IMR-90 (cell line): ENCODE data around the gene KCNK5. TPM values are rescaled to one million over a fixed set of nuclear protein-coding genes. Genes with fewer than 3 reads are reported as not detected.

Source experiments
- ATAC-seq: fragments of 200-7000 bp; cut with Tn5 transposase; 2 replicates; pipeline ENCODE4 v1.9.1; 2020; ENCODE audit warnings: low read depth, mild to moderate bottlenecking, moderate library complexity
- BruUV-seq: library from RNA; stranded (reverse); fragments of 400-500 nt; replicated peaks from 2 replicates; lab custom pipeline; 2021; lab: Mats Ljungman, UMichigan
- CTCF ChIA-PET: fragments of 300-600 bp; formaldehyde crosslinking; extraction: SDS; loops from one replicate; lab custom pipeline; 2021; ENCODE audit warnings: antibody characterized with exemption; lab: Yijun Ruan, JAX
- POLR2A ChIA-PET: fragments of 300-600 bp; sonication (Branson Sonifier 250); formaldehyde crosslinking; loops from one replicate; lab custom pipeline; 2022; ENCODE audit warnings: antibody characterized with exemption; ENCODE audit not compliant: unreplicated experiment; lab: Charles Lee
- DNase-seq: peaks from one replicate; pipeline ENCODE4 v3.0.0; 2013
- H2AFZ ChIP-seq: replicated peaks from 2 replicates; pipeline ENCODE3; 2013; ENCODE audit warnings: low read length, mild to moderate bottlenecking; ENCODE audit not compliant: poor library complexity
- H2AK5ac ChIP-seq: 2 replicates; pipeline ENCODE4 v1.6.1; 2013; ENCODE audit warnings: low read depth, low read length, inconsistent platforms
- H2AK9ac ChIP-seq: replicated peaks from 2 replicates; pipeline ENCODE3; 2013; ENCODE audit warnings: mild to moderate bottlenecking, low read depth, low read length, moderate library complexity; ENCODE audit not compliant: poor library complexity
- H2BK120ac ChIP-seq: 2 replicates; pipeline ENCODE4 v1.6.1; 2013; ENCODE audit warnings: low read depth, low read length, inconsistent platforms
- H2BK15ac ChIP-seq: 3 replicates; pipeline ENCODE4 v1.6.1; 2013; ENCODE audit warnings: low read depth, low read length, inconsistent platforms
- H2BK20ac ChIP-seq: 2 replicates; pipeline ENCODE4 v1.6.1; 2013; ENCODE audit warnings: low read depth, mild to moderate bottlenecking, inconsistent platforms, low read length, moderate library complexity
- H2BK5ac ChIP-seq: 2 replicates; pipeline ENCODE4 v1.6.1; 2013; ENCODE audit warnings: mild to moderate bottlenecking, low read depth, low read length, inconsistent platforms; ENCODE audit not compliant: poor library complexity, severe bottlenecking
- H3K14ac ChIP-seq: replicated peaks from 2 replicates; pipeline ENCODE4 v1.6.1; 2013; ENCODE audit warnings: low read depth, low read length, inconsistent platforms
- H3K18ac ChIP-seq: 2 replicates; pipeline ENCODE4 v1.6.1; 2013; ENCODE audit warnings: low read depth, low read length, control low read depth
- H3K23ac ChIP-seq: 2 replicates; pipeline ENCODE4 v1.6.1; 2013; ENCODE audit warnings: low read depth, low read length, inconsistent platforms
- H3K27ac ChIP-seq: 2 replicates; pipeline ENCODE4 v1.5.1; 2013; ENCODE audit warnings: mild to moderate bottlenecking, control low read depth, low read length; ENCODE audit not compliant: insufficient read depth
- H3K27me3 ChIP-seq: 2 replicates; pipeline ENCODE4 v1.6.1; 2013; ENCODE audit warnings: low read length; ENCODE audit not compliant: control insufficient read depth, insufficient read depth
- H3K36me3 ChIP-seq: 2 replicates; pipeline ENCODE4 v1.6.1; 2013; ENCODE audit warnings: low read length, mixed read lengths; ENCODE audit not compliant: control insufficient read depth, insufficient read depth
- H3K4ac ChIP-seq: 2 replicates; pipeline ENCODE4 v1.6.1; 2013; ENCODE audit warnings: low read depth, low read length, inconsistent platforms
- H3K4me1 ChIP-seq: 2 replicates; pipeline ENCODE4 v1.6.1; 2013; ENCODE audit warnings: low read length, mixed read lengths; ENCODE audit not compliant: control insufficient read depth, insufficient read depth
- H3K4me2 ChIP-seq: 2 replicates; pipeline ENCODE4 v1.6.1; 2013; ENCODE audit warnings: low read depth, mild to moderate bottlenecking, control low read depth, low read length, moderate library complexity
- H3K4me3 ChIP-seq: 2 replicates; pipeline ENCODE4 v1.5.1; 2013; ENCODE audit warnings: low read depth, mild to moderate bottlenecking, control low read depth, low read length, moderate library complexity; ENCODE audit not compliant: insufficient read depth
- H3K56ac ChIP-seq: 2 replicates; pipeline ENCODE4 v1.6.1; 2013; ENCODE audit warnings: low read length, inconsistent platforms; ENCODE audit not compliant: insufficient read depth; ENCODE audit errors: extremely low read depth
- H3K79me1 ChIP-seq, 2 experiments: 2 replicates each; pipeline ENCODE4 v1.6.1; 2013; ENCODE audit warnings: low read length in 2 of 2, inconsistent platforms in 1 of 2, low read depth in 1 of 2
- H3K9ac ChIP-seq: 2 replicates; pipeline ENCODE4 v1.6.1; 2013; ENCODE audit warnings: low read depth, low read length, control low read depth
- H3K9me1 ChIP-seq: 2 replicates; pipeline ENCODE4 v1.6.1; 2013; ENCODE audit warnings: low read length, inconsistent platforms; ENCODE audit not compliant: insufficient read depth
- H3K9me3 ChIP-seq: 2 replicates; pipeline ENCODE4 v1.6.1; 2013; ENCODE audit warnings: low read length; ENCODE audit not compliant: control insufficient read depth, insufficient read depth
- H4K20me1 ChIP-seq: 2 replicates; pipeline ENCODE4 v1.6.1; 2013; ENCODE audit warnings: low read length, inconsistent platforms; ENCODE audit not compliant: insufficient read depth
- H4K5ac ChIP-seq: 2 replicates; pipeline ENCODE4 v1.6.1; 2013; ENCODE audit warnings: mild to moderate bottlenecking, low read depth, low read length, control low read depth
- H4K8ac ChIP-seq, 2 experiments: 2 replicates each; pipeline ENCODE4 v1.6.1; 2013; ENCODE audit warnings: low read depth in 2 of 2, low read length in 2 of 2, control low read depth in 1 of 2, inconsistent platforms in 1 of 2
- H4K91ac ChIP-seq: 2 replicates; pipeline ENCODE4 v1.6.1; 2013; ENCODE audit warnings: low read depth, low read length, inconsistent platforms; ENCODE audit not compliant: insufficient read depth
- BHLHE40 ChIP-seq: fragments of 150-350 bp; IDR thresholded peaks from 2 replicates; pipeline ENCODE4 v1.6.1; 2016; ENCODE audit warnings: mild to moderate bottlenecking, low read depth, low read length
- CEBPB ChIP-seq: IDR thresholded peaks from 2 replicates; pipeline ENCODE4 v1.6.1; 2012; ENCODE audit warnings: low read depth, low read length, improper control_type of control experiment
- CHD1 ChIP-seq: IDR thresholded peaks from 2 replicates; pipeline ENCODE4 v1.6.1; 2012; ENCODE audit warnings: low read depth, low read length, improper control_type of control experiment
- FOS ChIP-seq: fragments of 150-350 bp; IDR thresholded peaks from 2 replicates; pipeline ENCODE4 v1.6.1; 2016; ENCODE audit warnings: low read depth, low read length
- MAFK ChIP-seq: IDR thresholded peaks from 2 replicates; pipeline ENCODE4 v1.6.1; 2012; ENCODE audit warnings: low read depth, low read length, improper control_type of control experiment
- MAZ ChIP-seq: IDR thresholded peaks from 2 replicates; pipeline ENCODE4 v1.6.1; 2012; ENCODE audit warnings: low read depth, mild to moderate bottlenecking, low read length, improper control_type of control experiment, moderate library complexity, borderline replicate concordance
- NFE2L2 ChIP-seq: fragments of 150-350 bp; IDR thresholded peaks from 2 replicates; pipeline ENCODE4 v1.6.1; 2016; ENCODE audit warnings: low read depth, mild to moderate bottlenecking, low read length
- POLR2A ChIP-seq: IDR thresholded peaks from 2 replicates; pipeline ENCODE4 v1.6.1; 2012; ENCODE audit warnings: mild to moderate bottlenecking, low read depth, low read length
- RAD21 ChIP-seq: IDR thresholded peaks from 2 replicates; pipeline ENCODE4 v1.6.1; 2012; ENCODE audit warnings: low read length, improper control_type of control experiment
- RCOR1 ChIP-seq: IDR thresholded peaks from 2 replicates; pipeline ENCODE4 v1.6.1; 2012; ENCODE audit warnings: mild to moderate bottlenecking, low read length, improper control_type of control experiment; ENCODE audit not compliant: insufficient replicate concordance
- RFX5 ChIP-seq: IDR thresholded peaks from 2 replicates; pipeline ENCODE4 v1.8.0; 2012; ENCODE audit warnings: low read depth, mild to moderate bottlenecking, low read length, moderate library complexity
- SMC3 ChIP-seq: fragments of 150-350 bp; IDR thresholded peaks from 2 replicates; pipeline ENCODE4 v1.6.1; 2016; ENCODE audit warnings: low read depth, mild to moderate bottlenecking, antibody characterized with exemption, low read length, moderate library complexity
- dilution Hi-C: fragments of 300-500 bp; cut with HindIII; formaldehyde crosslinking; loops from one replicate; pipeline ENCODE4 v1.14.3; 2018; ENCODE audit warnings: low sequenced_read_pairs; ENCODE audit not compliant: unreplicated experiment
- in situ Hi-C: fragments of 300-500 bp; cut with MboI; formaldehyde crosslinking; loops from 3 replicates; pipeline ENCODE4 v1.14.3; 2019; ENCODE audit warnings: low sequenced_read_pairs, inconsistent platforms, mixed read lengths
- intact Hi-C: fragments of 100-400 bp; cut with micrococcal nuclease; formaldehyde crosslinking; loops from 2 replicates; pipeline ENCODE4 v1.10.0; 2022
- polyA plus RNA-seq, 3 experiments: library from polyadenylated mRNA; depleted of rRNA; stranded (reverse); fragments of >200 nt; gene quantifications; 2 replicates each; pipeline ENCODE4 v1.2.3, GENCODE V29; 2012; ENCODE audit warnings: low replicate concordance in 1 of 3
- total RNA-seq: library from RNA; depleted of rRNA; stranded (reverse); fragments of >200 nt; gene quantifications from 2 replicates; pipeline ENCODE4 v1.2.3, GENCODE V29; 2012
- TF ChIP-seq, protein P1 (sequence below): fragments of 150-350 bp; IDR thresholded peaks from 2 replicates; pipeline ENCODE4 v1.6.1; 2017; ENCODE audit warnings: mild to moderate bottlenecking, antibody characterized with exemption, low read length, low read depth
- TF ChIP-seq, protein P2 (sequence below): fragments of 150-350 bp; IDR thresholded peaks from 2 replicates; pipeline ENCODE4 v1.6.1; 2016; ENCODE audit warnings: low read depth, mild to moderate bottlenecking, low read length, moderate library complexity, borderline replicate concordance
- TF ChIP-seq, protein P3 (sequence below): conservative IDR thresholded peaks from 2 replicates; pipeline ENCODE4 v1.5.1; 2012; ENCODE audit warnings: mild to moderate bottlenecking, low read depth, low read length, improper control_type of control experiment

Gene KCNK5
- total and polyA plus RNA-seq, 2 of the 4 experiments (the other 2 are of a cell fraction) = not detected

DNA sequence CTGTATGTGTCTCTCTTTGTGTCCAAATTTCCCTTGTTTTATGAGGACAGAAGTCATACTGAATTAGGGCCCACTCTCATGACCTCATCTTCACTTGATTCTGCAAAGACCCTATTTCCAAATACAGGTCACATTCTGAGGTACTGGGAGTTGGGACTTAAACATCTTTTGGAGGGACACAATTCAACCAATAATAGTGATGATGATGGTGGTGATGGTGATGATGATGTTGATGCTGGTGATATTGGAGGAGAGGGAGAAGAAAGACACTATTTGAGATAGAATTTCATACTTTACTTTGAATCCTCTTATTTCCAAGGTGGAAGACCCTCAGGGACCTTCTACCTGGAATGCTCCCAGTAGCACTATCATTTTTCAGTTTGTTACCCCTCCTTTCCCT, 21.2 kb upstream of the KCNK5 start:
- intact Hi-C loops = no loop called here
- in situ Hi-C loops = no loop called here
- Histone ChIP-seq H2AK5ac (no peak overlapping the region), H3K18ac (no peak overlapping the region), H4K8ac (no peak overlapping the region), H2BK120ac (no peak overlapping the region), H2AK9ac (no peak overlapping the region), H3K36me3 (no peaks in the 10 kb centered on the region), H2BK15ac (no peak overlapping the region), H2AFZ (no peak overlapping the region), H3K4me3 (no peak overlapping the region), H3K9me3 (no peaks in the 10 kb centered on the region), H3K79me1 (no peaks in the 10 kb centered on the region), H3K4ac (no peak overlapping the region), H3K27me3 (no peaks in the 10 kb centered on the region), H4K91ac (no peak overlapping the region), H2BK20ac (no peak overlapping the region), H3K56ac (no peak overlapping the region), H3K23ac (no peak overlapping the region), H3K27ac (no peak overlapping the region), H3K9me1 (no peaks in the 10 kb centered on the region), H4K5ac (no peak overlapping the region), H3K4me1 (no peaks in the 10 kb centered on the region), H4K20me1 (no peaks in the 10 kb centered on the region), H3K9ac (no peak overlapping the region), H3K14ac (no peak overlapping the region), H3K4me2 (no peak overlapping the region), H2BK5ac (no peak overlapping the region)
- no peak for DNase-seq
- TF ChIP-seq POLR2A = no peak
- TF ChIP-seq BHLHE40 = no peak
- TF ChIP-seq MAFK = no peak
- TF ChIP-seq MAZ = no peak
- TF ChIP-seq, protein P1, sequence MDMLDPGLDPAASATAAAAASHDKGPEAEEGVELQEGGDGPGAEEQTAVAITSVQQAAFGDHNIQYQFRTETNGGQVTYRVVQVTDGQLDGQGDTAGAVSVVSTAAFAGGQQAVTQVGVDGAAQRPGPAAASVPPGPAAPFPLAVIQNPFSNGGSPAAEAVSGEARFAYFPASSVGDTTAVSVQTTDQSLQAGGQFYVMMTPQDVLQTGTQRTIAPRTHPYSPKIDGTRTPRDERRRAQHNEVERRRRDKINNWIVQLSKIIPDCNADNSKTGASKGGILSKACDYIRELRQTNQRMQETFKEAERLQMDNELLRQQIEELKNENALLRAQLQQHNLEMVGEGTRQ = no peak
- TF ChIP-seq NFE2L2 = no peak
- no peak for TF ChIP-seq CEBPB
- TF ChIP-seq RCOR1 = no peak
- TF ChIP-seq, protein P2, sequence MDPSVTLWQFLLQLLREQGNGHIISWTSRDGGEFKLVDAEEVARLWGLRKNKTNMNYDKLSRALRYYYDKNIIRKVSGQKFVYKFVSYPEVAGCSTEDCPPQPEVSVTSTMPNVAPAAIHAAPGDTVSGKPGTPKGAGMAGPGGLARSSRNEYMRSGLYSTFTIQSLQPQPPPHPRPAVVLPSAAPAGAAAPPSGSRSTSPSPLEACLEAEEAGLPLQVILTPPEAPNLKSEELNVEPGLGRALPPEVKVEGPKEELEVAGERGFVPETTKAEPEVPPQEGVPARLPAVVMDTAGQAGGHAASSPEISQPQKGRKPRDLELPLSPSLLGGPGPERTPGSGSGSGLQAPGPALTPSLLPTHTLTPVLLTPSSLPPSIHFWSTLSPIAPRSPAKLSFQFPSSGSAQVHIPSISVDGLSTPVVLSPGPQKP = no peak
- no peak for TF ChIP-seq RAD21
- TF ChIP-seq RFX5 = no peak
- TF ChIP-seq CHD1 = no peak
- no peak for TF ChIP-seq FOS
- TF ChIP-seq, protein P3, sequence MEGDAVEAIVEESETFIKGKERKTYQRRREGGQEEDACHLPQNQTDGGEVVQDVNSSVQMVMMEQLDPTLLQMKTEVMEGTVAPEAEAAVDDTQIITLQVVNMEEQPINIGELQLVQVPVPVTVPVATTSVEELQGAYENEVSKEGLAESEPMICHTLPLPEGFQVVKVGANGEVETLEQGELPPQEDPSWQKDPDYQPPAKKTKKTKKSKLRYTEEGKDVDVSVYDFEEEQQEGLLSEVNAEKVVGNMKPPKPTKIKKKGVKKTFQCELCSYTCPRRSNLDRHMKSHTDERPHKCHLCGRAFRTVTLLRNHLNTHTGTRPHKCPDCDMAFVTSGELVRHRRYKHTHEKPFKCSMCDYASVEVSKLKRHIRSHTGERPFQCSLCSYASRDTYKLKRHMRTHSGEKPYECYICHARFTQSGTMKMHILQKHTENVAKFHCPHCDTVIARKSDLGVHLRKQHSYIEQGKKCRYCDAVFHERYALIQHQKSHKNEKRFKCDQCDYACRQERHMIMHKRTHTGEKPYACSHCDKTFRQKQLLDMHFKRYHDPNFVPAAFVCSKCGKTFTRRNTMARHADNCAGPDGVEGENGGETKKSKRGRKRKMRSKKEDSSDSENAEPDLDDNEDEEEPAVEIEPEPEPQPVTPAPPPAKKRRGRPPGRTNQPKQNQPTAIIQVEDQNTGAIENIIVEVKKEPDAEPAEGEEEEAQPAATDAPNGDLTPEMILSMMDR = no peak
- TF ChIP-seq SMC3 = no peak
- ChIA-PET POLR2A (no interaction called here), CTCF (no interaction called here)
- no TSS peak for BruUV-seq
- ATAC-seq = no peak
- dilution Hi-C loops = no loop called here
